Esophagus squamous epithelium (tissue), 4 donors: ENCODE data around the gene ITM2B.

Experiments
- CTCF ChIP-seq, 6 experiments: fragments of 450-650 bp in 4 of 6; fragments of 200-600 bp in 2 of 6; sonication (generic) in 2 of 6; IDR thresholded peaks; one replicate each; pipeline ENCODE4 v1.5.1; 2016 to 2019; ENCODE audit warnings: antibody characterized with exemption in 6 of 6, mild to moderate bottlenecking in 4 of 6, moderate library complexity in 4 of 6
- POLR2A ChIP-seq, 4 donors: fragments of 450-650 bp; IDR thresholded peaks; one replicate each; pipeline ENCODE4 v1.6.1; 2017; ENCODE audit warnings: antibody characterized with exemption in 4 of 4, mild to moderate bottlenecking in 4 of 4, moderate library complexity in 3 of 4

- TF ChIP-seq CTCF (IDR thresholded peaks at IDR 0.05) (no peak), POLR2A (IDR thresholded peaks at IDR 0.05) (no peak)
Measured at GRCh38 chr13:48255090-48255489, 22.1 kb downstream of the ITM2B start.
